AG10803 (cell line): Measurements from ENCODE around the gene GIMD1.

Experiments
- DNase-seq: peaks from one replicate; pipeline ENCODE4 v3.0.0; 2010; ENCODE audit warnings: low read depth
- H3K4me3 ChIP-seq: 2 replicates; pipeline ENCODE4 v1.5.1; 2011; ENCODE audit warnings: mild to moderate bottlenecking, low read length, control low read depth
- TF ChIP-seq, protein P1 (sequence below): conservative IDR thresholded peaks from 2 replicates; pipeline ENCODE4 v1.5.1; 2011; ENCODE audit warnings: mild to moderate bottlenecking, low read length, control low read depth, inconsistent platforms

The GIMD1 gene

GRCh38 chr4:106320235-106320634, 48.3 kb downstream of the GIMD1 start:
- DNase-seq = no peak
- TF ChIP-seq, protein P1, sequence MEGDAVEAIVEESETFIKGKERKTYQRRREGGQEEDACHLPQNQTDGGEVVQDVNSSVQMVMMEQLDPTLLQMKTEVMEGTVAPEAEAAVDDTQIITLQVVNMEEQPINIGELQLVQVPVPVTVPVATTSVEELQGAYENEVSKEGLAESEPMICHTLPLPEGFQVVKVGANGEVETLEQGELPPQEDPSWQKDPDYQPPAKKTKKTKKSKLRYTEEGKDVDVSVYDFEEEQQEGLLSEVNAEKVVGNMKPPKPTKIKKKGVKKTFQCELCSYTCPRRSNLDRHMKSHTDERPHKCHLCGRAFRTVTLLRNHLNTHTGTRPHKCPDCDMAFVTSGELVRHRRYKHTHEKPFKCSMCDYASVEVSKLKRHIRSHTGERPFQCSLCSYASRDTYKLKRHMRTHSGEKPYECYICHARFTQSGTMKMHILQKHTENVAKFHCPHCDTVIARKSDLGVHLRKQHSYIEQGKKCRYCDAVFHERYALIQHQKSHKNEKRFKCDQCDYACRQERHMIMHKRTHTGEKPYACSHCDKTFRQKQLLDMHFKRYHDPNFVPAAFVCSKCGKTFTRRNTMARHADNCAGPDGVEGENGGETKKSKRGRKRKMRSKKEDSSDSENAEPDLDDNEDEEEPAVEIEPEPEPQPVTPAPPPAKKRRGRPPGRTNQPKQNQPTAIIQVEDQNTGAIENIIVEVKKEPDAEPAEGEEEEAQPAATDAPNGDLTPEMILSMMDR = no peak
- H3K4me3 ChIP-seq = no peak overlapping the region

DNA sequence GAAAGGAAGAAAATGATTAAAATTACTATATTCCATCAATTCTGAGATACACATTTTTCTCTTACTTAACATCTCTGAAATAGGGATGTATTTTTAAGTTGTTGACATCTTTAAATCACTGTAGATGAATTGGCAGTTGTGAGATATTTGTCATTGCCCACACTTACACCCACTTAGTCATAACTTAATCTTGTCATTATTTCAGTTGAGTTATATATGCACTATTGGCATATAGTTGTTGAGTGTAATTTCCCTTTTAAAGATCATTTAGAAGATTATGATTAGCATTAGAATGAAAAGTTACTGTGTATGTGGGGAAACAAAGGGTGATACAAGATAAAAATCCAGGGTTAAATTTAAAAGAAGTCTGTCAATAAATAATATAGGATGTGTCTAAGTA, 50.1 kb downstream of the GIMD1 start:
- DNase-seq = no peak
- H3K4me3 ChIP-seq = peak overlapping the region; percentile 93
- TF ChIP-seq, protein P1 = no peak

- H3K4me3 ChIP-seq = peak overlapping the region; percentile 93
- no peak for DNase-seq
- TF ChIP-seq, protein P1 = no peak
Measured at GRCh38 chr4:106317815-106318214, 50.8 kb downstream of the GIMD1 start.

GRCh38 chr4:106316773-106317409, 51.7 kb downstream of the GIMD1 start:
- no peak for DNase-seq
- peak overlapping the region; percentile 93 for H3K4me3 ChIP-seq
- TF ChIP-seq, protein P1 = no peak

DNA sequence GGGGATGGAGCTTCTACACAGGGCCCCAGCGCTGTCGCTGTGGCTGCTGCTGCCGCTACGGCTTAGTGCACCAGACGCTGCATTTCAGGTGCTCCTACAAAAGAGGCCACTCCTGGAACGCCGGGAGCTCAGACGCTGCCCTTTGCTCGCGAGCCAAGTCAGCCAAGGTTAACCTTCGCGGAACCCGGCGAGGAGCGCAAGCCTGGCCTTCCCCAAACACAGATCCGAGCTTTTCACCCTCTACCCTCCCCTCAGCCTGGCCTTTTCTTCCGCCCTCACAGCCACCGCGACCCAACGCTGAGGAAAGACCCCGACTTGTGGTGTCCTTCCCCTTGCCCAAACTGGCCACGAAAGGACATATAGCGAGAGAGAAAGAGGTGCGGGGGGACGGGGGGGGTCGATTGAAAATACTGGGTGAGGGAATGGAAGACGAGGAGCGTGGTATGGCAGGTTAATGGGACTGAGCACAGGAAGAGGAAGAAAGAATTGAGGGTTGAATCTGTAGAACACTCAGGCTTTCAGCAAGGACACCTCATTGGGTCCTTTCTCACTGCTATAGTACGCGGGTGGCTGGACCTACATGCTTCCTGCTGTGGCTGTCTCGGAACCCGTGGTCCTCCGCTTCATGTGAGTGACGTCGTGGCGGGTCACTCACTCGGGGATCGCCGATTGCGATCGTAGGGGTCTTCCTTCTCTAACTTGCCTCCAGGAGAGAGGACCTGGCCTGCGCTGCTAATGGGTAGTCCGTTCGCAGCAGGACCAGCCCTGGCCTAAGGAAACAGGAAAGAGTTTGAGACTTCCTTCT, 52.4 kb downstream of the GIMD1 start, which contains the start of the genes AIMP1 and TBCK:
Gene AIMP1 (plus strand): TSS at position 583 of the 805 bp plus-strand sequence. CDS start 8,460 bp downstream, outside the sequence.
Gene TBCK (minus strand): TSS at position 242 of the 805 bp plus-strand sequence. CDS start 7,249 bp downstream, outside the sequence.
- H3K4me3 ChIP-seq = peak within 1 kb of the TSS; percentile 93

GRCh38 chr4:106315476-106315967, 53.1 kb downstream of the GIMD1 start:
- peak overlapping the region; percentile 93 for H3K4me3 ChIP-seq
- TF ChIP-seq, protein P1 = no peak
- peak; percentile 57 for DNase-seq

More for the DNA sequence above, 52.4 kb downstream of the GIMD1 start, which contains the start of the genes AIMP1 and TBCK:
- TF ChIP-seq, protein P1 = no peak
- peak; percentile 89 for DNase-seq
